B cell (primary cell): ENCODE results near the gene MVB12B.

Source experiments
- EZH2 ChIP-seq: IDR thresholded peaks from 2 replicates; pipeline ENCODE4 v1.6.1; 2012; ENCODE audit warnings: borderline replicate concordance, low read depth, mild to moderate bottlenecking, moderate library complexity, low read length; ENCODE audit not compliant: insufficient read depth, poor library complexity, severe bottlenecking
- TF ChIP-seq, protein P1 (sequence below): fragments of 200-600 bp; IDR thresholded peaks from one replicate; pipeline ENCODE4 v1.8.0; 2022; ENCODE audit warnings: antibody characterized with exemption, mild to moderate bottlenecking

DNA sequence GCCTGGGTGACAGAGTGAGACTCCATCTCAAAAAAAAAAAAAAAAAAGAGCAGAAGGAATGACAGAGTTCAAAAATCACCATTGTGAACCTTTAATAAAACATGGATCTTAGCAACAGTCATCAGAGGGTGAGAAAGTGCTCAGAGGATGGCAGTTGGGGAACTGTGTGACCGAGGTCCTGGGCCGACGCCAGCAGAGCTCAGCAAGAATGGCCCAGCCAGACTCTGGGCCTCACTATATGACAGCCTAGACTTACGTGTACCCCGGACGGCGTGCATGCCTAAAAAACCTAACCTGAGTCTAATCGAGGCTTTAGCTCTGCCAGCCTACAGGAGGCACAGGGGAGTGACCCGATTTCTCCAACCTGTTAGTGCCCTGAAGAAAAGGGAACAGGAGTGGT is 64.3 kb downstream of the MVB12B start:
- TF ChIP-seq, protein P1, sequence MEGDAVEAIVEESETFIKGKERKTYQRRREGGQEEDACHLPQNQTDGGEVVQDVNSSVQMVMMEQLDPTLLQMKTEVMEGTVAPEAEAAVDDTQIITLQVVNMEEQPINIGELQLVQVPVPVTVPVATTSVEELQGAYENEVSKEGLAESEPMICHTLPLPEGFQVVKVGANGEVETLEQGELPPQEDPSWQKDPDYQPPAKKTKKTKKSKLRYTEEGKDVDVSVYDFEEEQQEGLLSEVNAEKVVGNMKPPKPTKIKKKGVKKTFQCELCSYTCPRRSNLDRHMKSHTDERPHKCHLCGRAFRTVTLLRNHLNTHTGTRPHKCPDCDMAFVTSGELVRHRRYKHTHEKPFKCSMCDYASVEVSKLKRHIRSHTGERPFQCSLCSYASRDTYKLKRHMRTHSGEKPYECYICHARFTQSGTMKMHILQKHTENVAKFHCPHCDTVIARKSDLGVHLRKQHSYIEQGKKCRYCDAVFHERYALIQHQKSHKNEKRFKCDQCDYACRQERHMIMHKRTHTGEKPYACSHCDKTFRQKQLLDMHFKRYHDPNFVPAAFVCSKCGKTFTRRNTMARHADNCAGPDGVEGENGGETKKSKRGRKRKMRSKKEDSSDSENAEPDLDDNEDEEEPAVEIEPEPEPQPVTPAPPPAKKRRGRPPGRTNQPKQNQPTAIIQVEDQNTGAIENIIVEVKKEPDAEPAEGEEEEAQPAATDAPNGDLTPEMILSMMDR = no peak
- TF ChIP-seq EZH2 = no peak
